Hepatocyte (in vitro differentiated cells): Measurements from ENCODE around the gene ADAMTS14.

Experiments used
- EZH2phosphoT487 ChIP-seq: fragments of 200-600 bp; sonication (generic); IDR thresholded peaks from one replicate; pipeline ENCODE4 v1.6.1; 2018; ENCODE audit warnings: antibody characterized with exemption, mild to moderate bottlenecking, low read depth, moderate library complexity; ENCODE audit not compliant: unreplicated experiment, severe bottlenecking
- TF ChIP-seq, protein P1 (sequence below): fragments of 200-600 bp; sonication (generic); IDR thresholded peaks from 2 replicates; pipeline ENCODE4 v1.5.1; 2016; ENCODE audit warnings: antibody characterized with exemption, mild to moderate bottlenecking; ENCODE audit not compliant: poor library complexity

DNA sequence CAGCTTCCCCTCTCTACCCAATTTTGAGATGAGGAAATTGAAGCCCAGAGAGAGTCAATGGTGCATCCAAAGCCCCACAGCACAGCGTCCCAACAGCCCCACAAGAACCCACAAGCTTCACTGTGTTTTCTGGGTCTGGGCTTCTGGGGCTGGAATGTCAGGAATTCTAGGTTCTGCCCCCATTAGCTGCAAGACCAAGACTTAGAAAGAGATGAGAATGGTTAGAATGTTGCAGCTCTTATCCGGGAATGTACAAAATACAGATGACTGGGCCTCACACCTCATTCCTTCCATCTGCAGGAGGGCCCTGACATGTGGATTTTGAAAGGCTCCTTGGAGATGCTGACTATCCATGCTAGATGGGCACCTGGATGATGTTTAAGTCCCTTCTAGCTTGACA lies 137.4 kb downstream of the ADAMTS14 start:
- no peak for TF ChIP-seq EZH2phosphoT487
- TF ChIP-seq, protein P1, sequence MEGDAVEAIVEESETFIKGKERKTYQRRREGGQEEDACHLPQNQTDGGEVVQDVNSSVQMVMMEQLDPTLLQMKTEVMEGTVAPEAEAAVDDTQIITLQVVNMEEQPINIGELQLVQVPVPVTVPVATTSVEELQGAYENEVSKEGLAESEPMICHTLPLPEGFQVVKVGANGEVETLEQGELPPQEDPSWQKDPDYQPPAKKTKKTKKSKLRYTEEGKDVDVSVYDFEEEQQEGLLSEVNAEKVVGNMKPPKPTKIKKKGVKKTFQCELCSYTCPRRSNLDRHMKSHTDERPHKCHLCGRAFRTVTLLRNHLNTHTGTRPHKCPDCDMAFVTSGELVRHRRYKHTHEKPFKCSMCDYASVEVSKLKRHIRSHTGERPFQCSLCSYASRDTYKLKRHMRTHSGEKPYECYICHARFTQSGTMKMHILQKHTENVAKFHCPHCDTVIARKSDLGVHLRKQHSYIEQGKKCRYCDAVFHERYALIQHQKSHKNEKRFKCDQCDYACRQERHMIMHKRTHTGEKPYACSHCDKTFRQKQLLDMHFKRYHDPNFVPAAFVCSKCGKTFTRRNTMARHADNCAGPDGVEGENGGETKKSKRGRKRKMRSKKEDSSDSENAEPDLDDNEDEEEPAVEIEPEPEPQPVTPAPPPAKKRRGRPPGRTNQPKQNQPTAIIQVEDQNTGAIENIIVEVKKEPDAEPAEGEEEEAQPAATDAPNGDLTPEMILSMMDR: no peak
